Measurements from ENCODE around the gene MRPL52.

The MRPL52 gene

DNA sequence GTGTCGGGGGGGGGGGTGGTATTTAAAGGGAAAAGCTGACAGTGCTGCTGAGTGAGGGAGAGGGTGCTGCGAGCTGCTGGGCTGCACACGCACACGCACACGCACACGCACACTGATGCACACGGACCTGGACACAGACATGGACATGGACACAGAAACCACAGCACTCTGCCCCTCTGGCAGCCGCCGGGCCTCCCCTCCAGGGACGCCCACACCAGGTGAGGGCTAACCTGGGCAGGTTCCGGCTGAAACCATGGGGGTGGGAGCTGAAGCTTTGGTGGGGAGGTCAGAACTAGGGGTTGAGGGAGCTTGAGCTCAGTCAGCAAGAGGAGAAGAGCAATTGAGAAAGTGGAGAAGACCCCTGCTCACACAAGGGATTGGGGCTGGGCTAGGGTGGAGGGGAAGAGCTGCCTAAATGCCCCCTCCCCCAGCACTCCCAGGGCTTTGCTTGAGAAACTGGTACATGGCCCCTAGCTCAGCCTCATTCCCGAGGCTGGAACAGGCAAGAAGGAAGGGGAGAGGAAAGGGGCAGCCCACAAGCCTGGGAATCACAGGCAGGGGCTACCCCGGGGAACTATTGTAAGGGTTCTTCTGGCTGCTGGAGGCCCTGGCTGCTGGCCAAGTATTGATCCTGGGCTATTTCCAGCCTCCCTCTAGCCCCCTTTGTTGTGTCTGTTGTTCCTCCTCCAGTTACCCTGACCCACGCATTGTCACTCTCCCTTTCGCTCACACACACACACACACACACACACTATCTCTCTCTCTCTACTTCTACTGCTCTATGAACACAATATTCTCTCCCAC, 53.7 kb downstream of the MRPL52 start, which contains the start of gene REM2:
Gene REM2, plus strand, starts transcription at position 50 of the 804 bp plus-strand sequence. Its CDS starts 66 bp downstream, at position 116.
- DNase-seq (ENCODE audit: low read depth) = no peak

GRCh38 chr14:22884076-22884737, 54.5 kb downstream of the MRPL52 start:
- DNase-seq (ENCODE audit: low read depth) = no peak
